HCT116 (cell line): ENCODE data around the gene GRIN3B. TPM values are rescaled to one million over a fixed set of nuclear protein-coding genes. Genes with fewer than 3 reads are reported as not detected.
A peak's percentile ranks its signal among the peaks of the same experiment; 100 is the strongest.

Experiments
- ATAC-seq: fragments of 200-7000 bp; cut with Tn5 transposase; 2 replicates; pipeline ENCODE4 v1.9.1; 2020; ENCODE audit warnings: mild to moderate bottlenecking, moderate library complexity
- BruUV-seq: library from RNA; stranded (reverse); fragments of 400-500 nt; replicated peaks from 2 replicates; lab custom pipeline; 2021; lab: Mats Ljungman, UMichigan
- CTCF ChIA-PET: fragments of 300-600 bp; sonication (Branson Sonifier 250); formaldehyde crosslinking; loops from one replicate; lab custom pipeline; 2021; ENCODE audit warnings: antibody characterized with exemption; lab: Charles Lee
- POLR2A ChIA-PET: fragments of 300-600, 350-600 bp; sonication (Branson Sonifier 250); formaldehyde crosslinking; loops from one replicate; lab custom pipeline; 2021; ENCODE audit warnings: antibody characterized with exemption; lab: Charles Lee
- RAD21 ChIA-PET, 2 experiments: fragments of 300-600 bp; sonication (Branson Sonifier 250); formaldehyde crosslinking; loops; one replicate each; lab custom pipeline; 2023; ENCODE audit warnings: low total read pairs in 2 of 2; ENCODE audit not compliant: uncharacterized antibody in 2 of 2, unreplicated experiment in 2 of 2, low non-redundant PET in 1 of 2; lab: Charles Lee
- DNase-seq: peaks from one replicate; pipeline ENCODE4 v3.0.0-alpha.2; 2010; ENCODE audit warnings: low read depth, low spot score
- H2AFZ ChIP-seq: fragments of 200-600 bp; shearing (Covaris generic), sonication (generic); 2 replicates; pipeline ENCODE4 v1.6.1; 2017; ENCODE audit warnings: low read depth, mixed run types, mixed read lengths, antibody characterized with exemption, low read length; ENCODE audit not compliant: poor library complexity, severe bottlenecking
- H3K27ac ChIP-seq: 2 replicates; pipeline ENCODE4 v1.5.1; 2012; ENCODE audit warnings: low read depth, low read length
- H3K27me3 ChIP-seq: fragments of 200-600 bp; sonication (generic); 2 replicates; pipeline ENCODE4 v1.6.1; 2016; ENCODE audit warnings: mixed run types, low read length, mixed read lengths; ENCODE audit not compliant: insufficient read depth
- H3K36me3 ChIP-seq, 2 experiments: fragments of 200-500 bp in 1 of 2; fragments of 200-600 bp in 1 of 2; sonication (Bioruptor generic) in 1 of 2; sonication (generic) in 1 of 2; 2 replicates each; pipeline versions ENCODE4 v1.5.1 to v1.6.1; 2014 to 2016; ENCODE audit warnings: low read length in 2 of 2, inconsistent platforms in 1 of 2, mixed read lengths in 1 of 2, mixed run types in 1 of 2; ENCODE audit not compliant: insufficient read depth in 2 of 2, control insufficient read depth in 1 of 2
- H3K4me1 ChIP-seq, 2 experiments: fragments of 200-600 bp in 1 of 2; sonication (generic) in 1 of 2; 2 replicates each; pipeline versions ENCODE4 v1.5.1 to v1.6.1; 2012 to 2017; ENCODE audit warnings: low read length in 2 of 2, inconsistent platforms in 1 of 2, mild to moderate bottlenecking in 1 of 2, mixed read lengths in 1 of 2, mixed run types in 1 of 2, moderate library complexity in 1 of 2; ENCODE audit not compliant: insufficient read depth in 2 of 2, control insufficient read depth in 1 of 2
- H3K4me2 ChIP-seq: fragments of 200-600 bp; sonication (generic); 2 replicates; pipeline ENCODE4 v1.6.1; 2017; ENCODE audit warnings: mixed run types, low read length, mixed read lengths
- H3K4me3 ChIP-seq, 2 experiments: fragments of 200-600 bp in 1 of 2; sonication (generic) in 1 of 2; replicated peaks in 1 of 2; 2 replicates each; pipeline ENCODE4 v1.5.1; 2011 to 2016; ENCODE audit warnings: low read length in 2 of 2, control low read depth in 1 of 2, low read depth in 1 of 2, mild to moderate bottlenecking in 1 of 2, mixed read lengths in 1 of 2, mixed run types in 1 of 2
- H3K79me2 ChIP-seq: fragments of 200-600 bp; sonication (generic); 2 replicates; pipeline ENCODE4 v1.6.1; 2017; ENCODE audit warnings: mild to moderate bottlenecking, mixed run types, low read length, moderate library complexity, mixed read lengths; ENCODE audit not compliant: insufficient read depth
- H3K9ac ChIP-seq: fragments of 200-600 bp; sonication (generic); 2 replicates; pipeline ENCODE4 v1.6.1; 2016; ENCODE audit warnings: low read length, mixed read lengths
- H3K9me2 ChIP-seq: fragments of 200-600 bp; sonication (generic), shearing (Covaris generic); 2 replicates; pipeline ENCODE4 v1.6.1; 2017; ENCODE audit warnings: mixed run types, mild to moderate bottlenecking, moderate library complexity; ENCODE audit not compliant: insufficient read depth
- H3K9me3 ChIP-seq, 2 experiments: fragments of 200-500 bp in 1 of 2; fragments of 200-600 bp in 1 of 2; sonication (Bioruptor generic) in 1 of 2; sonication (generic) in 1 of 2; 2 replicates each; pipeline ENCODE4 v1.6.1; 2014 to 2017; ENCODE audit warnings: low read length in 2 of 2, mixed read lengths in 2 of 2, inconsistent platforms in 1 of 2, low read depth in 1 of 2, mild to moderate bottlenecking in 1 of 2, mixed run types in 1 of 2, moderate library complexity in 1 of 2; ENCODE audit not compliant: control insufficient read depth in 1 of 2, insufficient read depth in 1 of 2
- H4K20me1 ChIP-seq: fragments of 200-600 bp; sonication (generic), shearing (Covaris generic); 2 replicates; pipeline ENCODE4 v1.6.1; 2017; ENCODE audit warnings: mixed run types, mild to moderate bottlenecking, moderate library complexity; ENCODE audit not compliant: insufficient read depth
- CBX3 ChIP-seq: IDR thresholded peaks from 2 replicates; pipeline ENCODE4 v1.6.1; 2012; ENCODE audit warnings: low read depth
- CEBPB ChIP-seq: IDR thresholded peaks from 2 replicates; pipeline ENCODE4 v1.6.1; 2012; ENCODE audit warnings: low read depth
- EGR1 ChIP-seq: IDR thresholded peaks from 2 replicates; pipeline ENCODE4 v1.6.1; 2012; ENCODE audit warnings: low read depth
- EZH2 ChIP-seq: fragments of 200-600 bp; sonication (generic); IDR thresholded peaks from 2 replicates; pipeline ENCODE4 v1.6.1; 2017; ENCODE audit warnings: antibody characterized with exemption, mixed run types
- SIN3A ChIP-seq: IDR thresholded peaks from 2 replicates; pipeline ENCODE4 v1.6.1; 2012; ENCODE audit warnings: low read depth
- SP1 ChIP-seq: IDR thresholded peaks from 2 replicates; pipeline ENCODE4 v1.6.1; 2012; ENCODE audit warnings: low read depth
- TCF7L2 ChIP-seq: IDR thresholded peaks from 2 replicates; pipeline ENCODE4 v1.7.0; 2011; ENCODE audit warnings: borderline replicate concordance, inconsistent platforms; ENCODE audit not compliant: insufficient read depth, insufficient read length; ENCODE audit errors: extremely low read depth
- YY1 ChIP-seq: IDR thresholded peaks from 2 replicates; pipeline ENCODE4 v1.6.1; 2011; ENCODE audit warnings: low read length, low read depth, moderate library complexity, mild to moderate bottlenecking; ENCODE audit not compliant: insufficient replicate concordance; ENCODE audit errors: extremely low read depth
- ZFX ChIP-seq: fragments of 450-650 bp; IDR thresholded peaks from 2 replicates; pipeline ENCODE4 v1.6.1; 2017
- intact Hi-C: fragments of 100-400 bp; cut with micrococcal nuclease; formaldehyde crosslinking; loops from 2 replicates; pipeline ENCODE4 v1.10.0; 2022
- total RNA-seq: library from RNA; stranded (reverse); gene quantifications from one replicate; pipeline ENCODE4 v1.2.1, GENCODE V29; 2021; ENCODE audit not compliant: unreplicated experiment
- TF ChIP-seq, protein P1 (sequence below): IDR thresholded peaks from 2 replicates; pipeline ENCODE4 v1.6.1; 2011; ENCODE audit warnings: mild to moderate bottlenecking, low read length, moderate library complexity; ENCODE audit not compliant: insufficient replicate concordance; ENCODE audit errors: extremely low read depth
- TF ChIP-seq, protein P2 (sequence below), 3 experiments: fragments of 200-600 bp in 1 of 3; sonication (generic) in 1 of 3; IDR thresholded peaks in 2 of 3; conservative IDR thresholded peaks in 1 of 3; 2 replicates each; pipeline ENCODE4 v1.5.1; 2012 to 2017; ENCODE audit warnings: low read depth in 2 of 3, low read length in 2 of 3, antibody characterized with exemption in 1 of 3, borderline replicate concordance in 1 of 3, control low read depth in 1 of 3, mild to moderate bottlenecking in 1 of 3, mixed read lengths in 1 of 3, mixed run types in 1 of 3, moderate library complexity in 1 of 3; ENCODE audit not compliant: insufficient read depth in 1 of 3
- TF ChIP-seq, protein P3 (sequence below): IDR thresholded peaks from 2 replicates; pipeline ENCODE4 v1.6.1; 2012; ENCODE audit warnings: low read depth

Gene GRIN3B
- total RNA-seq, 1 experiment from 2014 or later, result 0.69 TPM

DNA sequence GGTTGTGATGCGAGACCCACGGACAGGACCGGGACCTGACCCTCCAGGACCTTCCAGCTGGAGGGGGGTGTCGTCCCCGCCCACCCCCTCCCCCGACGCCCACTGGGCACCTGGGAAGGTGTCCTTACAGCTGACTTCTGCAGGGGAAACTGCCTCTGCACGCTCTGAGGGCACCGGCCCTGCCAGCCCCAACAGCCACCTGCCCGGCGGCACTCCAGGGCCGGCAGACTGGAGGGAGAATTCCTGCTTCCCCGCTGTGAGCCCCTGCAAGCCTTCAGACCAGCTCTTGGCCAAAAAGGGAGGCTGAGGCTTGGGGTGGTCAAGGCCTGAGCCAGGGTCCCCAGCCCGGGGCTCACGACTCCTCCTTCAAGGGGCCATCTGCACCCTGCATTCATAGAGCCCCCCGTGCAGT is 27.4 kb downstream of the GRIN3B start:
- intact Hi-C loops, result loop anchor here (2.0 to 10.0 kb wide), 3 partner anchors 13 to 217 kb away; partner anchors contain the start of genes ABCA7, ATP5F1D, GPX4 and MIDN
- POLR2A ChIA-PET, result interaction anchor here (0.8 to 7.3 kb wide), 3 partner anchors 13 to 86 kb away, joined by 5 to 85 read pairs (median 7); partner anchors contain the start of gene ABCA7
- no peak for DNase-seq
- no peaks in the 10 kb centered on the region for H4K20me1 ChIP-seq
- no peaks in the 10 kb centered on the region for H3K9me3 ChIP-seq
- ATAC-seq, result peak; percentile 7
- BruUV-seq, result no TSS peak
- no peak overlapping the region for H2AFZ ChIP-seq
- H3K4me3 ChIP-seq, result peak overlapping the region; percentile 95 to 99
- no peaks in the 10 kb centered on the region for H3K27me3 ChIP-seq
- H3K9me2 ChIP-seq, result no peaks in the 10 kb centered on the region
- peaks cover 50% of the 10 kb centered on the region for H3K79me2 ChIP-seq
- TF ChIP-seq YY1 (no peak), EGR1 (no peak), SIN3A (no peak), CEBPB (no peak), ZFX (no peak), SP1 (no peak), EZH2 (no peak), TCF7L2 (no peak), CBX3 (no peak)
- TF ChIP-seq, protein P1, sequence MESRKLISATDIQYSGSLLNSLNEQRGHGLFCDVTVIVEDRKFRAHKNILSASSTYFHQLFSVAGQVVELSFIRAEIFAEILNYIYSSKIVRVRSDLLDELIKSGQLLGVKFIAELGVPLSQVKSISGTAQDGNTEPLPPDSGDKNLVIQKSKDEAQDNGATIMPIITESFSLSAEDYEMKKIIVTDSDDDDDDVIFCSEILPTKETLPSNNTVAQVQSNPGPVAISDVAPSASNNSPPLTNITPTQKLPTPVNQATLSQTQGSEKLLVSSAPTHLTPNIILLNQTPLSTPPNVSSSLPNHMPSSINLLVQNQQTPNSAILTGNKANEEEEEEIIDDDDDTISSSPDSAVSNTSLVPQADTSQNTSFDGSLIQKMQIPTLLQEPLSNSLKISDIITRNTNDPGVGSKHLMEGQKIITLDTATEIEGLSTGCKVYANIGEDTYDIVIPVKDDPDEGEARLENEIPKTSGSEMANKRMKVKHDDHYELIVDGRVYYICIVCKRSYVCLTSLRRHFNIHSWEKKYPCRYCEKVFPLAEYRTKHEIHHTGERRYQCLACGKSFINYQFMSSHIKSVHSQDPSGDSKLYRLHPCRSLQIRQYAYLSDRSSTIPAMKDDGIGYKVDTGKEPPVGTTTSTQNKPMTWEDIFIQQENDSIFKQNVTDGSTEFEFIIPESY, result no peak
- TF ChIP-seq, protein P2, sequence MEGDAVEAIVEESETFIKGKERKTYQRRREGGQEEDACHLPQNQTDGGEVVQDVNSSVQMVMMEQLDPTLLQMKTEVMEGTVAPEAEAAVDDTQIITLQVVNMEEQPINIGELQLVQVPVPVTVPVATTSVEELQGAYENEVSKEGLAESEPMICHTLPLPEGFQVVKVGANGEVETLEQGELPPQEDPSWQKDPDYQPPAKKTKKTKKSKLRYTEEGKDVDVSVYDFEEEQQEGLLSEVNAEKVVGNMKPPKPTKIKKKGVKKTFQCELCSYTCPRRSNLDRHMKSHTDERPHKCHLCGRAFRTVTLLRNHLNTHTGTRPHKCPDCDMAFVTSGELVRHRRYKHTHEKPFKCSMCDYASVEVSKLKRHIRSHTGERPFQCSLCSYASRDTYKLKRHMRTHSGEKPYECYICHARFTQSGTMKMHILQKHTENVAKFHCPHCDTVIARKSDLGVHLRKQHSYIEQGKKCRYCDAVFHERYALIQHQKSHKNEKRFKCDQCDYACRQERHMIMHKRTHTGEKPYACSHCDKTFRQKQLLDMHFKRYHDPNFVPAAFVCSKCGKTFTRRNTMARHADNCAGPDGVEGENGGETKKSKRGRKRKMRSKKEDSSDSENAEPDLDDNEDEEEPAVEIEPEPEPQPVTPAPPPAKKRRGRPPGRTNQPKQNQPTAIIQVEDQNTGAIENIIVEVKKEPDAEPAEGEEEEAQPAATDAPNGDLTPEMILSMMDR (IDR thresholded peaks at IDR 0.05 in 2 of 3, conservative IDR thresholded peaks at IDR 0.05 in 1 of 3; ENCODE audit: borderline replicate concordance in 1 of 3, insufficient read depth in 1 of 3, low read depth in 2 of 3, low read length in 2 of 3), result no peak
- TF ChIP-seq, protein P3, sequence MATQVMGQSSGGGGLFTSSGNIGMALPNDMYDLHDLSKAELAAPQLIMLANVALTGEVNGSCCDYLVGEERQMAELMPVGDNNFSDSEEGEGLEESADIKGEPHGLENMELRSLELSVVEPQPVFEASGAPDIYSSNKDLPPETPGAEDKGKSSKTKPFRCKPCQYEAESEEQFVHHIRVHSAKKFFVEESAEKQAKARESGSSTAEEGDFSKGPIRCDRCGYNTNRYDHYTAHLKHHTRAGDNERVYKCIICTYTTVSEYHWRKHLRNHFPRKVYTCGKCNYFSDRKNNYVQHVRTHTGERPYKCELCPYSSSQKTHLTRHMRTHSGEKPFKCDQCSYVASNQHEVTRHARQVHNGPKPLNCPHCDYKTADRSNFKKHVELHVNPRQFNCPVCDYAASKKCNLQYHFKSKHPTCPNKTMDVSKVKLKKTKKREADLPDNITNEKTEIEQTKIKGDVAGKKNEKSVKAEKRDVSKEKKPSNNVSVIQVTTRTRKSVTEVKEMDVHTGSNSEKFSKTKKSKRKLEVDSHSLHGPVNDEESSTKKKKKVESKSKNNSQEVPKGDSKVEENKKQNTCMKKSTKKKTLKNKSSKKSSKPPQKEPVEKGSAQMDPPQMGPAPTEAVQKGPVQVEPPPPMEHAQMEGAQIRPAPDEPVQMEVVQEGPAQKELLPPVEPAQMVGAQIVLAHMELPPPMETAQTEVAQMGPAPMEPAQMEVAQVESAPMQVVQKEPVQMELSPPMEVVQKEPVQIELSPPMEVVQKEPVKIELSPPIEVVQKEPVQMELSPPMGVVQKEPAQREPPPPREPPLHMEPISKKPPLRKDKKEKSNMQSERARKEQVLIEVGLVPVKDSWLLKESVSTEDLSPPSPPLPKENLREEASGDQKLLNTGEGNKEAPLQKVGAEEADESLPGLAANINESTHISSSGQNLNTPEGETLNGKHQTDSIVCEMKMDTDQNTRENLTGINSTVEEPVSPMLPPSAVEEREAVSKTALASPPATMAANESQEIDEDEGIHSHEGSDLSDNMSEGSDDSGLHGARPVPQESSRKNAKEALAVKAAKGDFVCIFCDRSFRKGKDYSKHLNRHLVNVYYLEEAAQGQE, result no peak
- peak overlapping the region; percentile 98 for H3K9ac ChIP-seq
- H3K4me1 ChIP-seq, result peaks cover 24 to 34% of the 10 kb centered on the region in 2 experiments
- CTCF ChIA-PET, result interaction anchor here (0.6 to 2.9 kb wide), 3 partner anchors 12 to 167 kb away, joined by 3 to 9 read pairs (median 7); partner anchors contain the start of gene ABCA7
- RAD21 ChIA-PET, result interaction anchor here (0.6 to 0.7 kb wide), 2 partner anchors 12 to 253 kb away, joined by 3 to 4 read pairs; partner anchors contain the start of gene ABCA7 (in 1 of the 2)
- peak overlapping the region; percentile 99 for H3K27ac ChIP-seq
- peaks cover 16 to 20% of the 10 kb centered on the region in 2 experiments; a peak in 3 of 4 replicates for H3K36me3 ChIP-seq
- H3K4me2 ChIP-seq, result peak overlapping the region; percentile 96
